AG10803 (cell line): ENCODE measurements around the gene CARD11.

Source experiments
- DNase-seq: peaks from one replicate; pipeline ENCODE4 v3.0.0; 2010; ENCODE audit warnings: low read depth
- H3K4me3 ChIP-seq: 2 replicates; pipeline ENCODE4 v1.5.1; 2011; ENCODE audit warnings: mild to moderate bottlenecking, low read length, control low read depth
- CTCF ChIP-seq: conservative IDR thresholded peaks from 2 replicates; pipeline ENCODE4 v1.5.1; 2011; ENCODE audit warnings: mild to moderate bottlenecking, low read length, control low read depth, inconsistent platforms

CARD11 gene

GRCh38 chr7:2945171-2945570 lies 98.5 kb downstream of the CARD11 start:
- DNase-seq: no peak
- no peak for TF ChIP-seq CTCF
- H3K4me3 ChIP-seq: no peak overlapping the region

- no peak for TF ChIP-seq CTCF
- no peak for DNase-seq
- H3K4me3 ChIP-seq: no peak overlapping the region
Observed at GRCh38 chr7:2944739-2945138, 98.9 kb downstream of the CARD11 start.

GRCh38 chr7:2943851-2944601 lies 99.6 kb downstream of the CARD11 start:
- TF ChIP-seq CTCF: no peak
- no peak for DNase-seq
- H3K4me3 ChIP-seq: no peak overlapping the region

- DNase-seq: no peak
- no peak overlapping the region for H3K4me3 ChIP-seq
- no peak for TF ChIP-seq CTCF
Observed at GRCh38 chr7:2941216-2941859, 102.3 kb downstream of the CARD11 start.

- TF ChIP-seq CTCF: no peak
- DNase-seq: no peak
- no peak overlapping the region for H3K4me3 ChIP-seq
Observed at GRCh38 chr7:2940466-2940865, 103.2 kb downstream of the CARD11 start.

GRCh38 chr7:2939193-2939885 lies 104.3 kb downstream of the CARD11 start:
- DNase-seq: peak; percentile 3
- no peak for TF ChIP-seq CTCF

More at GRCh38 chr7:2939193-2939885, 104.3 kb downstream of the CARD11 start:
- no peak overlapping the region for H3K4me3 ChIP-seq
